ENCODE data around the gene CDK11B.

The CDK11B gene

DNA sequence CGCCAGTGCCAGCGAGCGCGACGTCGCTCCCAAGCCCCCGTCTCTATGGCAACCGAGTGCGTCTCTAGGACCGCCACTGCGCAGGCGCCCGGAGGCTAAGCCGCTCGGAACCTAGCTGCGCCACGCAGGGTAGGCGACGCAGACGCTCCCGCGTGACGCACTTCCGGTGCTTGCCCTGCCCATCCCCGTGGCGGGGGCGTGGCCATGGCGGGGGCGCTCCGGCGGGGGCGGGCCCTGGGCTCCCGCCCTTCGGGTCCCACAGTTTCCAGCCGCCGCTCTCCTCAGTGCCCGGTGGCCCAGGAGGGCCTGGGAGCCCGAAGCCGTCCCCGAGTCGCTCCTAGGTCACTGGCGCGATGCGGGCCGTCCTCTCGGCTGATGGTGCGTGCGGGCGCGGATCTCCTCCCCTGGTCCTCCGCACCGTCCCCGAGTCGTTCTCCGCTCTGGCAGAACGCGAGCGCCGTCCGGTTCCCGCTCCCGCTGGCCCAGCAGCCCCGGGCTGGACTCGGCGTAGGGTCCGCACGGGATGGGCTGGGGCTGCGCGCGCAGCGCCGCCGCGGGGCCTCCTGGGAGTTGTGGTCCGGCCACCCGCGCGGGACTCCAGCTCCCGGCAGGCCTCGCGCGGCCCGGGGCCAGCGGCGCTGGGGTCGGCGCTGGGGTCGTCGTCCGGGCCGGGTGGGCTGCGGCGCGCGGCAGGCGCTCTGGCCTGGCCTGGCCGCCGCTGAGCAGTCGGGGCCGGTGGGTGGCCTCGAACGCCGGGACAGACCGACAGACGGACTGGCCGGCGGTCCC is 43.4 kb downstream of the CDK11B start, which contains the start of gene MIB2:
Gene MIB2 (plus strand): TSS at position 245 of the 789 bp plus-strand sequence. CDS start 7,953 bp downstream, outside the sequence.
- peak; percentile 97 for DNase-seq (ENCODE audit: low read depth)

DNA sequence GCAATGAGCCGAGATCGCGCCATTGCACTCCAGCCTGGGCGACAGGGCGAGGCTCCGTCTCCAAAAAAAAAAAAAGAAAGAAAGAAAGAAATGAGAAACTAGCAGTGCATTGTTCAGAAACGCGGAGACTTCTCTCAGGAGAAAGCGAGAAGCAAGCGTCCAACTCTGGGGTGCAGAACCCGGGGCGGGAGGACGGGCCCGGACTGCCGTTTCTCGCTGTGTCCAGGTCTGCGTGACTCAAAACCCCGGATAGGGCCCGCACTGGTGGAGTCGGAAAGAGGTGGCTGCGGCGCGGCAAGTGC is 43.9 kb downstream of the CDK11B start:
- no peak for DNase-seq (ENCODE audit: low read depth)

DNA sequence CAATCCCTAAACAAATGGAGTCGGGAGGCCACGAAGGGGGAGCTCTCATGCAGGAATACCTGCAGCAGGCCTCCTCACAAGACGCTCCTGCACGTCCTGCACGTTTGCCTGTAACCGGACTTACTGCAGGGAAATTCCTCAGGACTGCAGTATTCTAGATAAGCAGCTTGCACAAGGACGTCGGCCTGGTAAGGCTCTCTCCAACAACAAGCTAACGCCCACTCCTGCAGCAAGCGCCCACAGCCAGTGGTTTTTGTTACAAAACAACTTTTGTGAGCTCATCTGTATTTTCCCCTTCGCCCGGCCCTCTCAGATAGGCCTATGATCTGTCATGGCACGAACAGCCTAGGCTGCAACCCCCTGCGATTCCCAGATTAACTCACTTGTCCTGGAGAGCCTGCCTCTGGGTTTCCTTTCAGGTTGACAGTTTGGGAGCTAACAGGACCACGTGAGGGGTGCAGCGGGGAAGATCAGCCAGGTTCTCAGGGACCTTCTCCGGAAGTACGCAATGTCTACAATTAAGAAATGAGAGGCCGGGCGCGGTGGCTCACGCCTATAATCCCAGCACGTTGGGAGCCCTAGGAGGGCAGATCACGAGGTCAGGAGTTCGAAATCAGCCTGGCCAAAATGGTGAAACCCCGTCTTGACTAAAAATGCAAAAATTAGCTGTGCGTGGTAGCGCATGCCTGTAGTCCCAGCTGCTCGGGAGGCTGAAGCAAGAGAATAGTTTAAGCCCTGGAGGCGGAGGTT is 44.4 kb downstream of the CDK11B start:
- peak; percentile 60 for DNase-seq (ENCODE audit: low read depth)

DNA sequence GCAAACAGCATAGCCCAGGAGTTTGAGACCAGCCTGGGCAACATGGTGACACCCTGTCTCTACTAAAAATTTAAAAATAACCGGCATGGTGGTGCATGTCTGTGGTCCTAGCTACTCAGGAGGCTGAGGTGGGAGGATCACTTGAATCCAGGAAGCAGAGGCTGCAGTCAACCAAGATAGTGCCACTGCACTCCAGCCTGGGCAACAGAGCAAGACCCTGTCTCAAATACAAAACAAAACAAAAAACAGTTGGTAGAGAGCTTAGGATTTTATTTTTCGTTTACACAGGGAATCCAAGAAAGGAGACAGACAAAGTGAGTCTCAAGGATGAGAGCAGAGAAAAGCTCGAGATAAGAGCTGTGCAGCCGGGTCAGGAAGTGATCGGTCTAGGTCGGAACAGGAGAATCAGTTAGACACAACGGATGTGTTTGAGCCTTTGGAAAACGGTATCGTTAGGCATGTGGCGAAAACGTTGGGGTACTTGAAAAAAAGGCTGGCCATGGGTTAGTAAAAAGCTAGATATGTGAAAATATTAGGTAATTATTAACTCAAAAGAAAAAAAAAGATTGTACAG is 45.2 kb downstream of the CDK11B start:
- no peak for DNase-seq (ENCODE audit: low read depth)

DNA sequence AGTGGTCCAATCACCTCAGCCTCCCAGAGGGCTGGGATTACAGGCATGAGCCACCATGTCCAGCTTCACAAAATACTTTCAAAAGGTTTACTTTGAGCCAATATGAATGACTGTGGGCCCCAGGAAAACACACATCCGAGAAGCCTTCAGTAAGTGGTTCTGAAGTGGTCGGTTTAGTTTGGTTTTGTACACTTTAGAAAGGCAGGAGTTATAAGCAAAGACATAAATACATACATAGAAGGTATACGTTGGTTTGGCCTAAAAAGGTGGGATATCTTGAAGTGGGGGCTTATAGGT is 46.8 kb downstream of the CDK11B start:
- no peak for DNase-seq (ENCODE audit: low read depth)

DNA sequence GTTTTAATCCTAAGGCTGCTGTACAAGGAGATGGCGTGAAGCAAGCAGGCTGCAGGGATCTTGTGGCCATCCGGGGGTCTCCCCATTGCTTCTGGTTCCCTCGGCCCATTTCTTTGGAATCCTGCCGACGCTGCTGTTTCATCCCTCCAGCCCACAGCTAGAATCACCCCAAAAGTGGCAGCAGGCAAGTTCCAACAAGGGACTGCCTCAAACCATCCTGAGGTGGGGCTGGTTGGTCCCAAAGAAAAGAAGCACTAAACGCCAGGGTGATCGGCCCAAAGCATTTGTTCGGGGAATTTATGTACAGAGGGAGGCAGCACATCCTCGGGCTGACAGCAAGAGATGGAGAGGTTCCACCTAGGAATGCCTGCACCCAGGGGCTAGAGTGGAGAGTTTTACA is 48.0 kb downstream of the CDK11B start:
- DNase-seq (ENCODE audit: low read depth) = no peak

DNA sequence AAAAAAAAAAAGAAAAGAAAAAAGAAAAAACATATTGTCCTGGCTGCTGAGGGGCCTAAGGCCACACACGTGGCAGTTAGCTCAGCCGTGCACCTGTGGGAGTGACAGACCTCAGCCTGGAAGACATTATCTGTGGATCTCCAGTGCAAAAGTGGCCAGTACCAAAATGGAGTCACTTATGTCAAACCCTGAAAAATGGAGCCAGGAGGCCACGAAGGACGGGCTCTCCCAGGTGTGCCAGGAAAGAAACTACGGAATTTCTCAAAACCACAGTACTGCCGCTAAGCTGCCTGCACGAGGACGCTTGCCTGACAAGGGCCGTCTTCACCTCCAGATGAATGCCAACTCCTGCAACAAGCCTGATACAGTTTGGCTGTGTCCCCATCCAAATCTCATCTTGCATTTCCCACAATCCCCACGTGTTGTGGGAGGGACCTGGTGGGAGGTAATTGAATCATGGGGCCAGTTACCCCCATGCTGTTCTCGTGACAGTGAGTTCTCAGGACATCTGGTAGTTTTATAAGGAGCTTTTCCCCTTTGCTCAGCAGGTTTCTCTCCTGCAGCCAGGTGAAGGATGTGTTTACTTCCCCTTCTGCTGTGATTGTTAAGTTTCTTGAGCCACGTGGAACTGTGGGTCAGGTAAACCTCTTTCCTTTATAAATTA is 48.9 kb downstream of the CDK11B start:
- no peak for DNase-seq (ENCODE audit: low read depth)

DNA sequence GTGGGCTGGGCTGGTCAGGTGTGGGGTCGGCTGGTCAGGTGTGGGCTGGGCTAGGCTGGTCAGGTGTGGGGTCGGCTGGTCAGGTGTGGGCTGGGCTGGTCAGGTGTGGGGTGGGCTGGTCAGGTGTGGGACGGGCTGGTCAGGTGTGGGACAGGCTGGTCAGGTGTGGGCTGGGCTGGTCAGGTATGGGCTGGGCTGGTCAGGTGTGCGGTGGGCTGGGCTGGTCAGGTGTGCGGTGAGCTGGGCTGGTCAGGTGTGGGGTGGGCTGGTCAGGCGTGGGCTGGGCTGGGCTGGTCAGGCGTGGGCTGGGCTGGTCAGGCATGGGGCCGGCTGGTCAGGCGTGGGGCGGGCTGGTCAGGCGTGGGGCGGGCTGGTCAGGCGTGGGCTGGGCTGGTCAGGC is 52.6 kb downstream of the CDK11B start:
- no peak for DNase-seq (ENCODE audit: low read depth)

DNA sequence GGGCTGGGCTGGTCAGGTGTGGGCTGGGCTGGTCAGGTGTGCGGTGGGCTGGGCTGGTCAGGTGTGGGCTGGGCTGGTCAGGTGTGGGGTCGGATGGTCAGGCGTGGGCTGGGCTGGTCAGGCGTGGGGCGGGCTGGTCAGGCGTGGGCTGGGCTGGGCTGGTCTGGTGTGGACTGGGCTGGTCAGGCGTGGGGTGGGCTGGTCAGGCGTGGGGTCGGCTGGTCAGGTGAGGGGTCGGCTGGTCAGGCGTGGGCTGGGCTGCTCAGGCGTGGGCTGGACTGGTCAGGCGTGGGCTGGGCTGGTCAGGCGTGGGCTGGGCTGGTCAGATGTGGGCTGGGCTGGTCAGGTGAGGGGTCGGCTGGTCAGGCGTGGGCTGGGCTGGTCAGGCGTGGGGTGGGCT is 53.1 kb downstream of the CDK11B start:
- DNase-seq (ENCODE audit: low read depth) = no peak

DNA sequence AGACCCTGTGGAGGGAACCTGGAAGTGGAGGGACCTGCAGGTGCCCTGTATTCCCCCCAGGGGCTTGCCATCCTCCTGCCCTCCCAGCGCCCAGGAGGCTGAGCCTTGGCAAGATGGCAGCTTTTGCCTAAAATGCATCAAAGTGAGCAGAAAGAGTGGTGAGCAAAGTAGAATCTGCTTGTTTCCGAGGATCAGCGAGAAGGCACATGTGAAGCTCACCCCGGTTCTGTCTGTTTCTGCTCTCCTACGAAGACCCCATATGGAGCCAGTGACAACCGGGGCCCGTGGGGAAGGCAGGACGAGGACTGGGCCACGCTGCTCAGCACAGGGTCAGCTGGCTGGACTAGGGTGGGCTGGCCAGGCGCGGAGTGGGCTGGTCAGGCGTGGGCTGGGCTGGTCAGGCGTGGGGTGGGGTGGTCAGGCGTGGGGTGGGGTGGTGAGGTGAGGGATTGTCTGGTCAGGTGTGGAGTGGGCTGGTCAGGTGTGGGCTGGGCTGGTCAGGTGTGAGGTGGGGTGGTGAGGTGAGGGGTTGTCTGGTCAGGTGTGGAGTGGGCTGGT is 53.7 kb downstream of the CDK11B start:
- no peak for DNase-seq (ENCODE audit: low read depth)

DNA sequence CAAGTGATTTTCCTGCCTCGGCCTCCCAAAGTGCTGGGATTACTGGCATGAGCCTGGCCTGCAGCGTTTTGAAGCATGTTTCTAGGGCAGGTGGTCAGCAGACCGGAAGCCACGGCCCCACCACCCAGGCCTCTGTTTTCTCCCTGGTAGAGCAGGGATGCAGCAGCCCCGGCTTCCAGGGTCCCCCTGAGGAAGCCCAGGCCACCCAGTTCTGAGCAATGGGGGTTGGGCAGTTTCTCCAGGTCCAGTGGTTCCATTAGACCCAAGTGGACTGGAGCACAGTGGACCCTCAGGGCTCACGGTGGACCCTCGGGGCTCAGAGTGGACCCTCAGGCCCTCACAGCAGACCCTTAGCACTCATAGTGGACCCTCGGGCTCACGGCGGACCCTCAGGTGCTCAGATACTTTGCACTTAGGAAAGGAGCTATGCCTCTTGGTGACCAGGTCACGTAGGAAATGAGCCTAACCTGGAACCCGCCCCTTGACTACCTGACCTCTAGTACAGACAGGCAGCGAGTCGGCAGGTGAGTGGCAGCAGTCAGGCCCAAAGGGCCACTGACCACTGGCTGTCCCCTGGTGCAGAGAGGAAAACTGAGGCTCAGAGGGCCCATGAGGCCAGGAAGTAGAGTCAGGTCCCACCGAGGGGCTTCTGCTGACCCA is 54.3 kb downstream of the CDK11B start:
- DNase-seq (ENCODE audit: low read depth) = no peak

DNA sequence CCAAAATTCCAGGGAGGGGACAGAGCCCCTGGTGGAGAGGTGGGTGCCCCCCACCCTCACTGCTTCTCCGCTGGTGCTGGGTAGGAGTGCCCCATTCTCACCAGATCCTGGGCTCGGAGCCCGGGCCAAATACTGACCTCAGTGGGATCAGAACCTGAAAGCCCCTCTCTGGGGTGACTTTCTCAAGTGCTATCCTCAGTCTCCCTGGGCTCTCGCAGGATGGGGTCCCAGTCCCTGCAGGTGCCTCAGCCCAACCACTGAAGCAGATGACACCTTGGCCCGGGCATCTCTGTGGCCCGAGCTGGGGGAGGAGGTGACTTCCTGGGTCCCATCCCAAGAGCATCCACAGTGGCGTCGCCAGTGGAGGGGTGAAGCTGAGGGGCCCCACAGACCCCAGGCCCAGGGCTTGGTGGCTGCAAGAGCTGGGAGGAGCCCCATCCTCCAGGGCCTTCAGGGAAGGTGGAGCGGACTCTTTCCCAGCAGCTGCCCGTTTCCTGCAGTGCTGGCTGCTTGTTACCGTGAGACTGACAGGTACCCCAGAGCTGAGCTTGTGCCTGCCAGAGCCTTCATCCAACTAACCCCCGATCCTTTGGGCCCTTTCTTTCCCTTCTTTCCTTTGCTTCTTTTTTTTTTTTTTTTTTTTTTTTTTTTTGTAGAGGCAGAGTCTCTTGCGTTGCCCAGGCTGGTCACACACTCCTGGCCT is 55.0 kb downstream of the CDK11B start:
- DNase-seq (ENCODE audit: low read depth) = no peak

DNA sequence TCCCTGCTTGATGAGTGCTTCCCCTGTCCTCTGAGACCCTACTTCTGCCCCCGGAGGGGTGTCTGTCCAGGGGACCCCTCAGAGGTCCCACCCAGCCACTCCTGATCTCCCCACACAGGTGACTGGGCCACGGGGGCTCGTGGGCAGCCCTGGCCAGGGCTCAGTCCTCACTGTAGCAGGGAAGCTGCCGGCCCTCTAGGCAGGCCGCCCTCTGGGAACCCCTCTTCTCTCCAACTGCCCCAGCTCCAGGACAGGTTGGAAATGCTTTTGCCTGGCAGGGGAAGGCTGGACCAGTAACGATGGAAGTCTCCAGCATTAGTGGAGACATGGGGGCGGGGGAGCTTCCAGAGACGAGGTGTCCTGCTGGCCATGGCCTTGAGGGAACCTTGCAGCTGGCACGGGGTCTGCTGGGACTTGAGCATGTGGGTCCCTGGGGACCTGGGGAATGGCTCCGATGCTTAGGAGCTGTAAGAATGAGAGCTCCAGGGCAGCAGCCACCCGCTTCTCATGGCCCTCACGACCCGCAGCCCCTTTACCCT is 55.8 kb downstream of the CDK11B start:
- DNase-seq (ENCODE audit: low read depth) = no peak

DNA sequence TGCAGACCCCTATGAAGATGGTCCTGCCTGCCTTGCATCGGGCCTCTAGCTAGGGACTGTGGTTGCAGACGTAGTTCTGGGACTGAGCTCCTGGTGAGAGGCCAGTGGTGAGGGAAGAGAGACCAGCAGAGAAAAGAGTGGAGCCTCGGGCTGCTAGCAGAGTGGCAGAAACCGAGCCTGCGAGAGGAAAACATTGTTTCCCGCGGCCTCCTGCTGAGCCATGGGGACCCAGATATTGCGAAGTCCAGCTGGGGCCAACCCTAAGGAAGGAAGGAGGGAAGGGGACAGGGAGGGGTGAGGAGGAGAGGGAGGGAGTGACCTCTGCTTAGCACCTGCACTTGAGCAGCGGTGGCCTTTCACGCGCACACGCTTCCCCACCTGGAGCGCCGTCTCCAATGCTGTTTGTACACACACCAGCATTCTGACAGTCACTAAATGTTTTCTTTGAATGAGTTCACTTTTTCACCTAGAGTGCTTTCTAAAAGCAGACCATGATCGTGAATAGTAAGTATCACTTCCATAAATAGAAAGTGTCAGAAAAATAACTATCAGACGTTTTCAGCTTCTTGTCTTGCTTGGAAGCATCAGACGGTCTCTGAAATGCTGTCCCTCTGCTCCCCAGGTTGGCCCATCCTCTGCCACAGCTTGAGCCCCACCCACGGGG is 56.4 kb downstream of the CDK11B start:
- no peak for DNase-seq (ENCODE audit: low read depth)

DNA sequence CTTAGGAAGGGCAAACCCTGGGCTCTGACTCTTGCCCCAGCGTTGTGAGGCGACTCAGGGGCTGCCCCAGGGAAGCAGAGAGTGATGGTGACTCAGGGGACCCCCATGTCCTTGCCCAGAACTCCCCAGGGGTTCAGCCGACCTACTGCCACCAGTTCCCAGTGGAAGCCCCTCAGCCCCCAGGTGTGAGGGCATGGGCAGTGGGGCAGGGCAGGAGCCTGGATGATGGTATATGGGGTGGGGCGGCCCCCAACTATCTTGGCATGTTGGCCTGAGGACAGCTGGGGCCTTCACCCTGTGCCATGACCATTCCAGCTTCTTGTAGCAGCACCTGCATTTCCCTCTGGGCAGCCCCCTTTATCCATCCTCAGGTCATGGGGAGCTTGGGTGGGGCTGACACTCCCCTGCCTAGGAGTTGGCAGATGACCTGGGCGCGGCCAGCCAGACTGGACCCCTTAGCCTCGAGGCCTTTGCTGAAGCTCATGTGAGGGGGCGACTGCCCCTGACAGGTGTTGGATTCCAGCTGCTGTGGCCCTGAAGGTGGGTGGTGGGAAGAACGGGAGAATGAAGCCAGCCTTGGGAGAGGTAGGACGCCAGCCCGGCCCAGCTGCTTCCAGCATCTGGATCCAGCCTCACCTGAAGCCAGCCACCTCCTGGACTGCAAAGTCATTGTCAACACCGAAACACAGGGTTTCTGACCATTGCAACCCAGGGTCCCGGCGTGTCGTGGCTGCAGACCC is 57.1 kb downstream of the CDK11B start:
- no peak for DNase-seq (ENCODE audit: low read depth)

DNA sequence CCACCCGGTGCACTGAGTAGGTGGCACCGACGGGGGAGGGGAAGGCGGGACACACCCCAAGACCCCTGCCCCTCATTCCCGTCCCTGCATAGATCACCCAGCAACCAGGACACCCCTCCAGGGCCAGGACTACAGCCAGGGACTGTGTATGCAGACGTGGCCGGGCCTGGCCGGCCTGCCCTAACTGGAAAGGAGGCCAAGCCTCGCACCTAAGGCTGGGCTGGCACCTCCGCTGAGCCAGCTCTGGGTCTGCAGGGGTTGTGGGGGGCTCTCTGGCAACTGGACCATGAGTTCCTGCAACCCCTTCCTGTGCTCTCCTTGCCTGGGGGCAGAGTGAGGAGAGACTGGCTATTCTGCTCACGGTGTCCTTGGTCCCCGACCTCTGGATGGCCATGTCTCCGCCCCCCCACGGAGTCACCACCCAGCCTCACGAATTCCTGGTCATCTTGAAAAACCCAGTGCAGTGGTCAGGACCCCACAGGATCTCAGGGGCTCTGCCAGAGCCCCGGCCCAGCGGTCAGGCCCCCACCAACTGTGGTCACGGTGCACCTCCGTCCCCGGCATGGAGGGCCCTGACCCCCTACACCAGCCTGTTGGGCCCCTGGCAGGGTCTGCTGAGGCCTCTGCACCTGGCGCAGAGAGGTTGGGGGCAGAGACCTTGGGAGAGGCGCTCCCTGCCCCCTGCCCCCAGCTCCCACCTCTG is 57.8 kb downstream of the CDK11B start:
- no peak for DNase-seq (ENCODE audit: low read depth)

DNA sequence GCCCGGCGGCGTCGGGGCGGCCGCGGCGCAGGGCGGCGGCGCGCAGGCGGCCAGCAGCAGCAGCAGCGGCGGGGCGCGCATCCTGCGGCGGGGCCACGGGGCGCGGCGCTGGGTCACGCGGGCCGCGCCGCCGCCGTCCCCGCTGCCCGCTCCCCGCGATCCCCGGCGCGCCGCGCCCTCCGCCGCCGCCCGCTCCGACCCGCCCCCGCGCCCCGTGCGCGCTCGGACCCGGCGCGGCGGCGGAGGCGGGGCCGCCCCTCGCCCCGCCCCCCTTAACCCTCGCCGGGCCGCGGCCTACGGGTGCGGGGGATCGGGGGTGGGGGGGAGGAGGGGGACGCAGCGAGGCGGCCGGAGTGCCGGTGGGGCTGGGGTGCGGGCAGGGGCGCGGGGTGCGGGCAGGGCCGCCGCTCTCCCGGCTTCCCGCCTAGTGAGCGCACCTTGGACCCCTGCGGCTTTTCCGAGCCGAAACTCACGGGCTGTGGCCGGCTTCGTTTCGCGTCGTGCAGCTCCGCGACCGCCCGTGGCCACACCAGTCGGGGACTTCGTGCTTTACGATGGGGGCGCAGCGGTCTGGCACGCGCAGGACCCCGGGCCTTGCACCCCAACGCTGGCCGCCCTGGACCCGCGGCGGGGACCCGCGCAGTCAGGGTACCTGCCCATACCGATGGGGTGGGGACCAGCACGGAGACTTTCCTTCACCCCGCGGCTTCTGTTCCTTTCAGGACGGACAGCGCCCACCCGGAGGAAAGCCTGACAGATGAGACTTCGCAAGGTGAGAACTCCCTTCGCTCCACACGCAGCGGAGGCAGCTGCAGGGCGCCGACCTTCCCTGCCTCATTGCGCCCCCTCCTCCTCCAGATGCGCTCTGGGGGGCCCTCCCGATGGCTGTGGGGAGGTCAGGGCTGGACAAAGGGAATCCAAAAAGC is 58.6 kb downstream of the CDK11B start, which contains the start of gene FNDC10:
Gene FNDC10 (minus strand): TSS at position 201 of the 926 bp plus-strand sequence. CDS start 120 bp downstream, at position 81.
- no peak for DNase-seq (ENCODE audit: low read depth)
